ENCODE data around the gene TMED4. TPM values are rescaled to one million over a fixed set of nuclear protein-coding genes. Genes with fewer than 3 reads are reported as not detected.

The TMED4 gene
- total and polyA plus RNA-seq, 2 experiments from 2014 or later, result 43.5 to 98.5 TPM

DNA sequence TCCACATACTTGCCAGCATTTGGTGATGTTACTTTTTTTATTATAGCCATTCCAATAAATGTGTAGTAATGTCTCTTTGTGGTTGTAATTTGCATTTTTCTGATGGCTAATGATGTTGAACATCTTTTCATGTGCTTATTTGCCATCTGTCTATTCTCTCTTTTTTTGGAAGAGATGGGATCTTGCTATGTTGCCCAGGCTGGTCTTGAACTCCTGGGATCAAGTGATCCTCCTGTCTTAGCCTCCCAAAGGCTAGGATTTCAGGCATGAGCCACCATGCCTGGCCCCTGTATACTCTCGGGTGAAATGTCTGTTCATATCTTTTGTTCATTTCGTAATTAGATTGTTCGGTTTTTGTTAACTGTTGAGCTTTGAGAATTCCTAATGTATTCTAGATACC, 27.8 kb upstream of the TMED4 start:
- no peak overlapping the region for H2AFZ ChIP-seq
- no peaks in the 10 kb centered on the region; the same call in 2 of the 3 replicates for H3K9me3 Mint-ChIP-seq
- DNase-seq (ENCODE audit: low spot score), result no peak
- no peaks in the 10 kb centered on the region for H3K27me3 ChIP-seq (ENCODE audit: insufficient read depth)
- TF ChIP-seq EZH2 (IDR thresholded peaks at IDR 0.05; ENCODE audit: low read depth, unreplicated experiment) (no peak), POLR2AphosphoS5 (IDR thresholded peaks at IDR 0.05; ENCODE audit: low read depth) (no peak), JUNB (IDR thresholded peaks at IDR 0.05; ENCODE audit: unreplicated experiment) (no peak), ZNF331 (CRISPR knock-in tag; IDR thresholded peaks at IDR 0.05; ENCODE audit: low read depth) (no peak), STAT1 (IDR thresholded peaks at IDR 0.05; ENCODE audit: unreplicated experiment) (no peak), CREB1 (CRISPR knock-in tag; IDR thresholded peaks at IDR 0.05; ENCODE audit: low read depth) (no peak), ZNF114 (CRISPR knock-in tag; IDR thresholded peaks at IDR 0.05) (no peak), NANOG (IDR thresholded peaks at IDR 0.05; ENCODE audit: borderline replicate concordance) (no peak), EZH2phosphoT487 (IDR thresholded peaks at IDR 0.05; ENCODE audit: unreplicated experiment) (no peak)
- TF ChIP-seq, protein P1, sequence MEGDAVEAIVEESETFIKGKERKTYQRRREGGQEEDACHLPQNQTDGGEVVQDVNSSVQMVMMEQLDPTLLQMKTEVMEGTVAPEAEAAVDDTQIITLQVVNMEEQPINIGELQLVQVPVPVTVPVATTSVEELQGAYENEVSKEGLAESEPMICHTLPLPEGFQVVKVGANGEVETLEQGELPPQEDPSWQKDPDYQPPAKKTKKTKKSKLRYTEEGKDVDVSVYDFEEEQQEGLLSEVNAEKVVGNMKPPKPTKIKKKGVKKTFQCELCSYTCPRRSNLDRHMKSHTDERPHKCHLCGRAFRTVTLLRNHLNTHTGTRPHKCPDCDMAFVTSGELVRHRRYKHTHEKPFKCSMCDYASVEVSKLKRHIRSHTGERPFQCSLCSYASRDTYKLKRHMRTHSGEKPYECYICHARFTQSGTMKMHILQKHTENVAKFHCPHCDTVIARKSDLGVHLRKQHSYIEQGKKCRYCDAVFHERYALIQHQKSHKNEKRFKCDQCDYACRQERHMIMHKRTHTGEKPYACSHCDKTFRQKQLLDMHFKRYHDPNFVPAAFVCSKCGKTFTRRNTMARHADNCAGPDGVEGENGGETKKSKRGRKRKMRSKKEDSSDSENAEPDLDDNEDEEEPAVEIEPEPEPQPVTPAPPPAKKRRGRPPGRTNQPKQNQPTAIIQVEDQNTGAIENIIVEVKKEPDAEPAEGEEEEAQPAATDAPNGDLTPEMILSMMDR (conservative IDR thresholded peaks at IDR 0.05; ENCODE audit: low read depth in 2 of 2), result no peak
- TF ChIP-seq, protein P2, sequence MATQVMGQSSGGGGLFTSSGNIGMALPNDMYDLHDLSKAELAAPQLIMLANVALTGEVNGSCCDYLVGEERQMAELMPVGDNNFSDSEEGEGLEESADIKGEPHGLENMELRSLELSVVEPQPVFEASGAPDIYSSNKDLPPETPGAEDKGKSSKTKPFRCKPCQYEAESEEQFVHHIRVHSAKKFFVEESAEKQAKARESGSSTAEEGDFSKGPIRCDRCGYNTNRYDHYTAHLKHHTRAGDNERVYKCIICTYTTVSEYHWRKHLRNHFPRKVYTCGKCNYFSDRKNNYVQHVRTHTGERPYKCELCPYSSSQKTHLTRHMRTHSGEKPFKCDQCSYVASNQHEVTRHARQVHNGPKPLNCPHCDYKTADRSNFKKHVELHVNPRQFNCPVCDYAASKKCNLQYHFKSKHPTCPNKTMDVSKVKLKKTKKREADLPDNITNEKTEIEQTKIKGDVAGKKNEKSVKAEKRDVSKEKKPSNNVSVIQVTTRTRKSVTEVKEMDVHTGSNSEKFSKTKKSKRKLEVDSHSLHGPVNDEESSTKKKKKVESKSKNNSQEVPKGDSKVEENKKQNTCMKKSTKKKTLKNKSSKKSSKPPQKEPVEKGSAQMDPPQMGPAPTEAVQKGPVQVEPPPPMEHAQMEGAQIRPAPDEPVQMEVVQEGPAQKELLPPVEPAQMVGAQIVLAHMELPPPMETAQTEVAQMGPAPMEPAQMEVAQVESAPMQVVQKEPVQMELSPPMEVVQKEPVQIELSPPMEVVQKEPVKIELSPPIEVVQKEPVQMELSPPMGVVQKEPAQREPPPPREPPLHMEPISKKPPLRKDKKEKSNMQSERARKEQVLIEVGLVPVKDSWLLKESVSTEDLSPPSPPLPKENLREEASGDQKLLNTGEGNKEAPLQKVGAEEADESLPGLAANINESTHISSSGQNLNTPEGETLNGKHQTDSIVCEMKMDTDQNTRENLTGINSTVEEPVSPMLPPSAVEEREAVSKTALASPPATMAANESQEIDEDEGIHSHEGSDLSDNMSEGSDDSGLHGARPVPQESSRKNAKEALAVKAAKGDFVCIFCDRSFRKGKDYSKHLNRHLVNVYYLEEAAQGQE (IDR thresholded peaks at IDR 0.05; ENCODE audit: unreplicated experiment), result no peak
- TF ChIP-seq, protein P3, sequence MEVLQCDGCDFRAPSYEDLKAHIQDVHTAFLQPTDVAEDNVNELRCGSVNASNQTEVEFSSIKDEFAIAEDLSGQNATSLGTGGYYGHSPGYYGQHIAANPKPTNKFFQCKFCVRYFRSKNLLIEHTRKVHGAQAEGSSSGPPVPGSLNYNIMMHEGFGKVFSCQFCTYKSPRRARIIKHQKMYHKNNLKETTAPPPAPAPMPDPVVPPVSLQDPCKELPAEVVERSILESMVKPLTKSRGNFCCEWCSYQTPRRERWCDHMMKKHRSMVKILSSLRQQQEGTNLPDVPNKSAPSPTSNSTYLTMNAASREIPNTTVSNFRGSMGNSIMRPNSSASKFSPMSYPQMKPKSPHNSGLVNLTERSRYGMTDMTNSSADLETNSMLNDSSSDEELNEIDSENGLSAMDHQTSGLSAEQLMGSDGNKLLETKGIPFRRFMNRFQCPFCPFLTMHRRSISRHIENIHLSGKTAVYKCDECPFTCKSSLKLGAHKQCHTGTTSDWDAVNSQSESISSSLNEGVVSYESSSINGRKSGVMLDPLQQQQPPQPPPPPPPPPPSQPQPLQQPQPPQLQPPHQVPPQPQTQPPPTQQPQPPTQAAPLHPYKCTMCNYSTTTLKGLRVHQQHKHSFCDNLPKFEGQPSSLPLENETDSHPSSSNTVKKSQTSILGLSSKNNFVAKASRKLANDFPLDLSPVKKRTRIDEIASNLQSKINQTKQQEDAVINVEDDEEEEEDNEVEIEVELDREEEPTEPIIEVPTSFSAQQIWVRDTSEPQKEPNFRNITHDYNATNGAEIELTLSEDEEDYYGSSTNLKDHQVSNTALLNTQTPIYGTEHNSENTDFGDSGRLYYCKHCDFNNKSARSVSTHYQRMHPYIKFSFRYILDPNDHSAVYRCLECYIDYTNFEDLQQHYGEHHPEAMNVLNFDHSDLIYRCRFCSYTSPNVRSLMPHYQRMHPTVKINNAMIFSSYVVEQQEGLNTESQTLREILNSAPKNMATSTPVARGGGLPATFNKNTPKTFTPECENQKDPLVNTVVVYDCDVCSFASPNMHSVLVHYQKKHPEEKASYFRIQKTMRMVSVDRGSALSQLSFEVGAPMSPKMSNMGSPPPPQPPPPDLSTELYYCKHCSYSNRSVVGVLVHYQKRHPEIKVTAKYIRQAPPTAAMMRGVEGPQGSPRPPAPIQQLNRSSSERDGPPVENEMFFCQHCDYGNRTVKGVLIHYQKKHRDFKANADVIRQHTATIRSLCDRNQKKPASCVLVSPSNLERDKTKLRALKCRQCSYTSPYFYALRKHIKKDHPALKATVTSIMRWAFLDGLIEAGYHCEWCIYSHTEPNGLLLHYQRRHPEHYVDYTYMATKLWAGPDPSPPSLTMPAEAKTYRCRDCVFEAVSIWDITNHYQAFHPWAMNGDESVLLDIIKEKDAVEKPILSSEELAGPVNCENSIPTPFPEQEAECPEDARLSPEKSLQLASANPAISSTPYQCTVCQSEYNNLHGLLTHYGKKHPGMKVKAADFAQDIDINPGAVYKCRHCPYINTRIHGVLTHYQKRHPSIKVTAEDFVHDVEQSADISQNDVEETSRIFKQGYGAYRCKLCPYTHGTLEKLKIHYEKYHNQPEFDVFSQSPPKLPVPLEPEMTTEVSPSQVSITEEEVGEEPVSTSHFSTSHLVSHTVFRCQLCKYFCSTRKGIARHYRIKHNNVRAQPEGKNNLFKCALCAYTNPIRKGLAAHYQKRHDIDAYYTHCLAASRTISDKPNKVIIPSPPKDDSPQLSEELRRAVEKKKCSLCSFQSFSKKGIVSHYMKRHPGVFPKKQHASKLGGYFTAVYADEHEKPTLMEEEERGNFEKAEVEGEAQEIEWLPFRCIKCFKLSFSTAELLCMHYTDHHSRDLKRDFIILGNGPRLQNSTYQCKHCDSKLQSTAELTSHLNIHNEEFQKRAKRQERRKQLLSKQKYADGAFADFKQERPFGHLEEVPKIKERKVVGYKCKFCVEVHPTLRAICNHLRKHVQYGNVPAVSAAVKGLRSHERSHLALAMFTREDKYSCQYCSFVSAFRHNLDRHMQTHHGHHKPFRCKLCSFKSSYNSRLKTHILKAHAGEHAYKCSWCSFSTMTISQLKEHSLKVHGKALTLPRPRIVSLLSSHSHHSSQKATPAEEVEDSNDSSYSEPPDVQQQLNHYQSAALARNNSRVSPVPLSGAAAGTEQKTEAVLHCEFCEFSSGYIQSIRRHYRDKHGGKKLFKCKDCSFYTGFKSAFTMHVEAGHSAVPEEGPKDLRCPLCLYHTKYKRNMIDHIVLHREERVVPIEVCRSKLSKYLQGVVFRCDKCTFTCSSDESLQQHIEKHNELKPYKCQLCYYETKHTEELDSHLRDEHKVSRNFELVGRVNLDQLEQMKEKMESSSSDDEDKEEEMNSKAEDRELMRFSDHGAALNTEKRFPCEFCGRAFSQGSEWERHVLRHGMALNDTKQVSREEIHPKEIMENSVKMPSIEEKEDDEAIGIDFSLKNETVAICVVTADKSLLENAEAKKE (CRISPR knock-in tag; IDR thresholded peaks at IDR 0.05), result no peak
- no peaks in the 10 kb centered on the region; the same call in 1 of the 2 replicates for H4K20me1 ChIP-seq (replicated peaks; ENCODE audit: insufficient read depth)
- H3K4me1 ChIP-seq (ENCODE audit: insufficient read depth), result peaks cover 5% of the 10 kb centered on the region
- no peak for ATAC-seq
- no peaks in the 10 kb centered on the region for H3K36me3 ChIP-seq (ENCODE audit: insufficient read depth)
- H3K27ac ChIP-seq (ENCODE audit: low read depth), result 0 out of 2 replicates have a peak overlapping the region, but pooled peaks have one; percentile 7
- peaks cover 16% of the 10 kb centered on the region for H3K27me3 Mint-ChIP-seq (ENCODE audit: insufficient read depth, low read depth, poor library complexity)
- H3K79me2 ChIP-seq (replicated peaks; ENCODE audit: insufficient read depth), result peaks cover 78% of the 10 kb centered on the region
- 0 out of 2 replicates have a peak, but pooled peaks cover 4% of the 10 kb centered on the region for H3F3A ChIP-seq (replicated peaks; ENCODE audit: low read depth)
- H3K9me2 ChIP-seq (ENCODE audit: insufficient read depth), result no peaks in the 10 kb centered on the region
- H3K27ac Mint-ChIP-seq, result no peak overlapping the region
- peaks cover 6% of the 10 kb centered on the region for H3K36me3 Mint-ChIP-seq (ENCODE audit: low read depth)
- no peak overlapping the region for H3K4me3 Mint-ChIP-seq
- H3K4me1 Mint-ChIP-seq, result peaks cover 22% of the 10 kb centered on the region
- H3K4me2 ChIP-seq, result no peak overlapping the region
- no peak overlapping the region for H3K4me3 ChIP-seq
